GM11168 (cell line): ENCODE data around the gene RAB1A.

ENCODE experiments used
- in situ Hi-C: fragments of 300-500 bp; cut with MboI; formaldehyde crosslinking; loops from one replicate; pipeline ENCODE4 v1.12.0; 2022; ENCODE audit warnings: low sequenced_read_pairs; ENCODE audit not compliant: unreplicated experiment

The RAB1A gene

GRCh38 chr2:65067806-65068553 lies 61.9 kb downstream of the RAB1A start:
- in situ Hi-C loops: no loop called here

- in situ Hi-C loops: no loop called here
These were observed 65.0 kb downstream of the RAB1A start for GRCh38 chr2:65064728-65065552.

GRCh38 chr2:65062843-65063825 lies 66.8 kb downstream of the RAB1A start:
- in situ Hi-C loops: no loop called here

- in situ Hi-C loops: no loop called here
These were observed 68.0 kb downstream of the RAB1A start for GRCh38 chr2:65061910-65062339.

- in situ Hi-C loops: no loop called here
These were observed 68.6 kb downstream of the RAB1A start for GRCh38 chr2:65061146-65061909.

- in situ Hi-C loops: no loop called here
These were observed 70.8 kb downstream of the RAB1A start for GRCh38 chr2:65059071-65059470.

GRCh38 chr2:65057391-65058052 lies 72.4 kb downstream of the RAB1A start:
- in situ Hi-C loops: no loop called here

GRCh38 chr2:65057054-65057375 lies 72.9 kb downstream of the RAB1A start:
- in situ Hi-C loops: no loop called here

GRCh38 chr2:65056215-65057053 lies 73.5 kb downstream of the RAB1A start, which contains the start of gene CEP68:
Gene CEP68, plus strand, starts transcription at chr2:65056416. Its CDS starts 13,029 bp downstream, at chr2:65069445.
- in situ Hi-C loops: no loop called here

GRCh38 chr2:65055422-65056214 lies 74.3 kb downstream of the RAB1A start:
- in situ Hi-C loops: no loop called here

- in situ Hi-C loops: no loop called here
These were observed 75.0 kb downstream of the RAB1A start for GRCh38 chr2:65054749-65055421.

GRCh38 chr2:65053199-65053598 lies 76.7 kb downstream of the RAB1A start:
- in situ Hi-C loops: no loop called here

- in situ Hi-C loops: no loop called here
These were observed 79.0 kb downstream of the RAB1A start for GRCh38 chr2:65050931-65051330.

- in situ Hi-C loops: loop anchor here (25.0 kb wide), 1 partner anchor 412 kb away; no protein-coding TSS in a partner anchor
These were observed 80.8 kb downstream of the RAB1A start for GRCh38 chr2:65049010-65049639.

- in situ Hi-C loops: loop anchor here (25.0 kb wide), 1 partner anchor 410 kb away; no protein-coding TSS in a partner anchor
These were observed 83.1 kb downstream of the RAB1A start for GRCh38 chr2:65046633-65047407.
